Measurements from ENCODE around the gene OR4K15.

- TF ChIP-seq CTCF (IDR thresholded peaks at IDR 0.05; ENCODE audit: low read depth, low read length, poor library complexity, severe bottlenecking) (no peak), EZH2phosphoT487 (IDR thresholded peaks at IDR 0.05; ENCODE audit: borderline replicate concordance, low read length) (no peak)
Observed at GRCh38 chr14:20019257-20019865, 44.0 kb downstream of the OR4K15 start, which contains the start of gene OR4K14.

Data from DOHH2 (cell line).